Hepatocyte (in vitro differentiated cells): ENCODE data around the gene PIK3C2G.

Experiments used
- CTCF ChIP-seq: fragments of 200-600 bp; sonication (generic); IDR thresholded peaks from 2 replicates; pipeline ENCODE4 v1.5.1; 2016; ENCODE audit warnings: antibody characterized with exemption, mild to moderate bottlenecking; ENCODE audit not compliant: poor library complexity
- EZH2 ChIP-seq: fragments of 200-600 bp; sonication (generic); IDR thresholded peaks from 2 replicates; pipeline ENCODE4 v1.6.1; 2016; ENCODE audit warnings: antibody characterized with exemption, mild to moderate bottlenecking, borderline replicate concordance

- TF ChIP-seq CTCF (no peak), EZH2 (no peak)
Measured at GRCh38 chr12:18522806-18523205, 261.5 kb downstream of the PIK3C2G start.
